Lower leg skin (tissue), 4 donors: ENCODE results near the gene WIPF3. TPM values are rescaled to one million over a fixed set of nuclear protein-coding genes. Genes with fewer than 3 reads are reported as not detected.

ENCODE experiments used
- DNase-seq, 2 donors: peaks; one replicate each; pipeline ENCODE4 v3.0.0-alpha.2; 2019; ENCODE audit warnings: low spot score in 2 of 2
- H3K4me3 ChIP-seq: fragments of 200-600 bp; sonication (generic); 2 replicates; pipeline ENCODE4 v1.5.1; 2017; ENCODE audit warnings: mild to moderate bottlenecking, low read depth; ENCODE audit not compliant: poor library complexity, severe bottlenecking
- POLR2A ChIP-seq, 2 donors: fragments of 450-650 bp; IDR thresholded peaks; one replicate each; pipeline ENCODE4 v1.6.1; 2016 to 2017; ENCODE audit warnings: antibody characterized with exemption in 2 of 2, mild to moderate bottlenecking in 1 of 2, moderate library complexity in 1 of 2
- WGBS, 2 donors: methylation state at CpG; one replicate each; pipeline ENCODE4 v1.1.5; 2018; 5-methylcytosine and 5-hydroxymethylcytosine counted together
- intact Hi-C: fragments of 100-400 bp; cut with DNase I; formaldehyde crosslinking; loops from one replicate; pipeline ENCODE4 v1.15.0; 2023; ENCODE audit warnings: low total_unique reads
- total RNA-seq, 4 donors: library from RNA; depleted of rRNA; stranded (reverse); fragments of >200 nt; gene quantifications; one replicate each; pipeline ENCODE4 v1.1.0, GENCODE V29; 2016
- TF ChIP-seq, protein P1 (sequence below), 3 donors: fragments of 450-650 bp; IDR thresholded peaks; one replicate each; pipeline ENCODE4 v1.5.1; 2016; ENCODE audit warnings: antibody characterized with exemption in 3 of 3, mild to moderate bottlenecking in 3 of 3, moderate library complexity in 2 of 3

The WIPF3 gene
- total RNA-seq, 4 donors from 2014 or later: 0.23 to 1.2 (median 0.82) TPM

GRCh38 chr7:29810297-29810696 lies 4.0 kb downstream of the WIPF3 start:
- no peak for DNase-seq
- TF ChIP-seq POLR2A (IDR thresholded peaks at IDR 0.05): no peak
- TF ChIP-seq, protein P1, sequence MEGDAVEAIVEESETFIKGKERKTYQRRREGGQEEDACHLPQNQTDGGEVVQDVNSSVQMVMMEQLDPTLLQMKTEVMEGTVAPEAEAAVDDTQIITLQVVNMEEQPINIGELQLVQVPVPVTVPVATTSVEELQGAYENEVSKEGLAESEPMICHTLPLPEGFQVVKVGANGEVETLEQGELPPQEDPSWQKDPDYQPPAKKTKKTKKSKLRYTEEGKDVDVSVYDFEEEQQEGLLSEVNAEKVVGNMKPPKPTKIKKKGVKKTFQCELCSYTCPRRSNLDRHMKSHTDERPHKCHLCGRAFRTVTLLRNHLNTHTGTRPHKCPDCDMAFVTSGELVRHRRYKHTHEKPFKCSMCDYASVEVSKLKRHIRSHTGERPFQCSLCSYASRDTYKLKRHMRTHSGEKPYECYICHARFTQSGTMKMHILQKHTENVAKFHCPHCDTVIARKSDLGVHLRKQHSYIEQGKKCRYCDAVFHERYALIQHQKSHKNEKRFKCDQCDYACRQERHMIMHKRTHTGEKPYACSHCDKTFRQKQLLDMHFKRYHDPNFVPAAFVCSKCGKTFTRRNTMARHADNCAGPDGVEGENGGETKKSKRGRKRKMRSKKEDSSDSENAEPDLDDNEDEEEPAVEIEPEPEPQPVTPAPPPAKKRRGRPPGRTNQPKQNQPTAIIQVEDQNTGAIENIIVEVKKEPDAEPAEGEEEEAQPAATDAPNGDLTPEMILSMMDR (IDR thresholded peaks at IDR 0.05): no peak
- intact Hi-C loops: no loop called here
- no peak overlapping the region for H3K4me3 ChIP-seq

DNA sequence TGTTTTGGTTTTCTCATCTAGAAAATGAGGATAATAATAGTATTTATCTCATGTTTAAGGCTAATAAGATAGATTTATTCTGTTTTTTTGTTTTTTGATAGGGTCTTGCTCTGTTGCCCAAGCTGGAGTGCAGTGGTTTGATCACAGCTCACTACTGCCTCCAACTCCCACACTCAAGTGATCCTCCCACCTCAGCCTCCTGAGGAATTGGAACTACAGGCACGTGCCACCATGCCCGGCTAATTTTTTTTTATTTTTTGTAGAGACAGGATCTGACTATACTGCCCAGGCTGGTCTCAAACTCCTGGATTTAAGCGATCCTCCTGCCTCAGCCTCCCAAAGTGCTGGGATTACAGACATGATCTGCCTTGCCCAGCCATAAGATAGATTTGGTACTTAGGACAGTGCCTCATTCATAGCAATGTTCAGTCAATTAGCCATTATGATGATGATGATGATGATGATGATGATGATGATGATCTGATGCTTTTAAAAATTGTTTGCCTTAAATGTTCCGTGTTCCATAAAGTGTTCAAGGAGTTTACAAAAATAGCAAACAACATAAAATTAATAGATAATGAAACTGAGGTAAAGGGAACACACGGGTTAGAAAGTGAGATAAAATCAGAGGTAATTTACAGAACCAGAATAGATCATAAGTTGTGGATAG lies 4.6 kb downstream of the WIPF3 start:
- 71 to 72% methylated on average over 5 of the region's 5 CpGs for WGBS, 2 donors
- H3K4me3 ChIP-seq: no peak overlapping the region
- intact Hi-C loops: no loop called here
- TF ChIP-seq, protein P1 (IDR thresholded peaks at IDR 0.05): no peak
- TF ChIP-seq POLR2A (IDR thresholded peaks at IDR 0.05): no peak
- DNase-seq: no peak

DNA sequence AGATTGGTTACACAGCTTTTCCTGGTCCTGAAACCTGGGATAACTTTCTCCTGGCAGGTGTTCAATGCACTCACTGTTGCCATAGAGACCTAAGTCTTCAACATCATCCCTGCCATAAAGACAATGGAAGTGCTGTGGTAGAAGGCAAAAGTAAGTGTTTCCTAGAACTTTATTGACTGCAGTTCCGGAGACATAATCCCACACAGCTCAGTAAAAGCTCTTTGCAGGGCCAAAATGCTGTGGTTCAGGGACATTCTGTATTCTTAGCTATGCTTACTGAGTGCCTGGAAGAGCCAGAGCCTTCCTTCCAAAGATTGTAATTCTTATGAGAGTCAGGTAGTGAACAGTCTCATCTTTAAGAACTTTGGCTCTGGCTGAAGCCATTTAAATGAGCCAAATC lies 5.3 kb downstream of the WIPF3 start:
- intact Hi-C loops: no loop called here
- DNase-seq: no peak
- TF ChIP-seq, protein P1 (IDR thresholded peaks at IDR 0.05): no peak
- no peak for TF ChIP-seq POLR2A (IDR thresholded peaks at IDR 0.05)
- WGBS, 2 donors: 70 to 71% methylated on average over 1 of the region's 1 CpG
- no peak overlapping the region for H3K4me3 ChIP-seq

- intact Hi-C loops: no loop called here
- no peak overlapping the region for H3K4me3 ChIP-seq
- TF ChIP-seq, protein P1 (IDR thresholded peaks at IDR 0.05): no peak
- no peak for TF ChIP-seq POLR2A (IDR thresholded peaks at IDR 0.05)
- DNase-seq: no peak
- WGBS, 2 donors: 44 to 64% methylated on average over 2 of the region's 2 CpGs
These were observed 6.0 kb downstream of the WIPF3 start for GRCh38 chr7:29812185-29812876.

GRCh38 chr7:29815181-29816105 lies 9.1 kb downstream of the WIPF3 start:
- WGBS, 2 donors: 80 to 81% methylated on average over 10 of the region's 10 CpGs
- no peak overlapping the region for H3K4me3 ChIP-seq
- intact Hi-C loops: no loop called here
- no peak for TF ChIP-seq POLR2A (IDR thresholded peaks at IDR 0.05)
- TF ChIP-seq, protein P1 (IDR thresholded peaks at IDR 0.05): no peak
- DNase-seq: no peak
